H1 (cell line): ENCODE results near the gene SLITRK1. TPM values are rescaled to one million over a fixed set of nuclear protein-coding genes. Genes with fewer than 3 reads are reported as not detected.

Source experiments
- CTCF ChIA-PET: fragments of 300-600 bp; sonication (Branson Sonifier 250); formaldehyde crosslinking; loops from one replicate; lab custom pipeline; 2021; ENCODE audit not compliant: partially characterized antibody; lab: Charles Lee
- POLR2A ChIA-PET: fragments of 300-600 bp; sonication (Branson Sonifier 250); formaldehyde crosslinking; loops from one replicate; lab custom pipeline; 2021; ENCODE audit warnings: inconsistent platforms; ENCODE audit not compliant: partially characterized antibody; lab: Charles Lee
- DNase-seq, 2 experiments: peaks; one replicate each; pipeline versions ENCODE4 v3.0.0 to v3.0.0-alpha.2; 2010 to 2022; ENCODE audit warnings: low spot score in 2 of 2, low read depth in 1 of 2, mixed read lengths in 1 of 2
- FAIRE-seq: peaks from 2 replicates; lab custom pipeline; 2011; peaks lifted over from hg19 to GRCh38; lab: Jason Lieb, UNC
- H2AFZ ChIP-seq: 2 replicates; pipeline ENCODE4 v1.8.1; 2012; ENCODE audit warnings: low read length, inconsistent platforms
- H2AK5ac ChIP-seq: 2 replicates; pipeline ENCODE4 v1.6.1; 2013; ENCODE audit warnings: low read depth, low read length
- H2BK120ac ChIP-seq: replicated peaks from 2 replicates; pipeline ENCODE3; 2013; ENCODE audit warnings: low read depth, low read length, inconsistent platforms
- H2BK12ac ChIP-seq: 2 replicates; pipeline ENCODE4 v1.6.1; 2013; ENCODE audit warnings: low read depth, low read length
- H2BK15ac ChIP-seq: 2 replicates; pipeline ENCODE4 v1.6.1; 2013; ENCODE audit warnings: low read length
- H2BK20ac ChIP-seq: 2 replicates; pipeline ENCODE4 v1.6.1; 2013; ENCODE audit warnings: low read length
- H2BK5ac ChIP-seq: 2 replicates; pipeline ENCODE4 v1.6.1; 2013; ENCODE audit warnings: low read depth, low read length
- H3K14ac ChIP-seq: 2 replicates; pipeline ENCODE4 v1.6.1; 2013; ENCODE audit warnings: inconsistent platforms; ENCODE audit not compliant: insufficient read length
- H3K18ac ChIP-seq: 2 replicates; pipeline ENCODE4 v1.6.1; 2013; ENCODE audit warnings: low read length; ENCODE audit errors: extremely low read depth
- H3K23ac ChIP-seq: 2 replicates; pipeline ENCODE4 v1.6.1; 2013; ENCODE audit warnings: inconsistent platforms; ENCODE audit not compliant: insufficient read length
- H3K23me2 ChIP-seq: 2 replicates; pipeline ENCODE4 v1.6.1; 2013; ENCODE audit warnings: low read depth, low read length
- H3K27ac ChIP-seq: 2 replicates; pipeline ENCODE4 v1.6.1; 2011; ENCODE audit warnings: low read depth, low read length, inconsistent platforms
- H3K27me3 ChIP-seq, 4 experiments: replicated peaks in 1 of 4; 1 replicate in 1 of 4; 2 replicates in 3 of 4; pipeline versions ENCODE4 v1.6.1 to v1.8.1; 2011 to 2013; ENCODE audit warnings: low read length in 3 of 4, mild to moderate bottlenecking in 3 of 4, inconsistent platforms in 2 of 4, mixed read lengths in 2 of 4, moderate library complexity in 1 of 4; ENCODE audit not compliant: control insufficient read depth in 3 of 4, insufficient read depth in 3 of 4; ENCODE audit errors: extremely low read depth in 1 of 4
- H3K36me3 ChIP-seq, 4 experiments: 2 replicates each; pipeline versions ENCODE4 v1.6.1 to v1.8.1; 2011 to 2013; ENCODE audit warnings: mild to moderate bottlenecking in 4 of 4, low read length in 3 of 4, moderate library complexity in 2 of 4, control low read depth in 1 of 4, inconsistent platforms in 1 of 4; ENCODE audit not compliant: insufficient read depth in 4 of 4, control insufficient read depth in 2 of 4
- H3K4ac ChIP-seq: replicated peaks from 2 replicates; pipeline ENCODE3; 2013; ENCODE audit warnings: low read length, low read depth, mixed read lengths, inconsistent platforms; ENCODE audit not compliant: insufficient read length
- H3K4me1 ChIP-seq, 4 experiments: replicated peaks in 1 of 4; 1 replicate in 1 of 4; 2 replicates in 3 of 4; pipeline versions ENCODE4 v1.6.1 to v1.8.1; 2011 to 2013; ENCODE audit warnings: low read length in 3 of 4, inconsistent platforms in 2 of 4, mixed read lengths in 1 of 4; ENCODE audit not compliant: insufficient read depth in 4 of 4, control insufficient read depth in 3 of 4
- H3K4me2 ChIP-seq, 2 experiments: 2 replicates each; pipeline versions ENCODE4 v1.6.1 to v1.8.1; 2011 to 2013; ENCODE audit warnings: low read depth in 2 of 2, low read length in 2 of 2, control low read depth in 1 of 2, inconsistent platforms in 1 of 2, mild to moderate bottlenecking in 1 of 2; ENCODE audit not compliant: insufficient read depth in 1 of 2
- H3K4me3 ChIP-seq, 4 experiments: fragments of 200-600, 300-600 bp in 1 of 4; sonication (generic), shearing (Covaris generic), sonication (Bioruptor Twin) in 1 of 4; 2 replicates each; pipeline versions ENCODE4 v1.5.1 to v1.8.1; 2011 to 2016; ENCODE audit warnings: low read length in 4 of 4, low read depth in 3 of 4, control low read depth in 2 of 4, inconsistent platforms in 2 of 4, mild to moderate bottlenecking in 2 of 4, mixed read lengths in 1 of 4, moderate library complexity in 1 of 4; ENCODE audit not compliant: insufficient read depth in 2 of 4; ENCODE audit errors: extremely low read depth in 1 of 4
- H3K56ac ChIP-seq: replicated peaks from 2 replicates; pipeline ENCODE3; 2013; ENCODE audit warnings: low read depth, mild to moderate bottlenecking, mixed read lengths, low read length, inconsistent platforms; ENCODE audit not compliant: insufficient read length
- H3K79me1 ChIP-seq: 2 replicates; pipeline ENCODE4 v1.6.1; 2013; ENCODE audit warnings: low read depth, low read length, control low read depth
- H3K79me2 ChIP-seq, 2 experiments: 2 replicates each; pipeline versions ENCODE4 v1.6.1 to v1.8.1; 2012 to 2013; ENCODE audit warnings: low read length in 2 of 2, mild to moderate bottlenecking in 2 of 2, inconsistent platforms in 1 of 2; ENCODE audit not compliant: insufficient read depth in 2 of 2, control insufficient read depth in 1 of 2
- H3K9ac ChIP-seq, 4 experiments: replicated peaks in 1 of 4; 1 replicate in 1 of 4; 2 replicates in 3 of 4; pipeline versions ENCODE4 v1.6.1 to v1.8.1; 2011 to 2013; ENCODE audit warnings: low read depth in 3 of 4, low read length in 3 of 4, control low read depth in 2 of 4, mild to moderate bottlenecking in 2 of 4, moderate library complexity in 2 of 4, inconsistent platforms in 1 of 4; ENCODE audit errors: extremely low read depth in 1 of 4
- H3K9me3 ChIP-seq, 2 experiments: 2 replicates each; pipeline versions ENCODE4 v1.6.1 to v1.8.1; 2012 to 2013; ENCODE audit warnings: mild to moderate bottlenecking in 2 of 2, moderate library complexity in 2 of 2, control low read depth in 1 of 2, inconsistent platforms in 1 of 2, low read depth in 1 of 2, low read length in 1 of 2, mixed read lengths in 1 of 2; ENCODE audit not compliant: insufficient read depth in 2 of 2
- H4K20me1 ChIP-seq, 2 experiments: replicated peaks in 1 of 2; 2 replicates each; pipeline versions ENCODE3 to v1.8.1; 2011 to 2013; ENCODE audit warnings: inconsistent platforms in 2 of 2, low read length in 2 of 2, mild to moderate bottlenecking in 1 of 2; ENCODE audit not compliant: insufficient read depth in 2 of 2, control insufficient read depth in 1 of 2
- H4K5ac ChIP-seq: 2 replicates; pipeline ENCODE4 v1.6.1; 2013; ENCODE audit warnings: low read length, low read depth, mixed read lengths, inconsistent platforms; ENCODE audit not compliant: insufficient read length
- H4K8ac ChIP-seq: 2 replicates; pipeline ENCODE4 v1.8.0; 2013; ENCODE audit warnings: mild to moderate bottlenecking, moderate library complexity, low read length, inconsistent platforms; ENCODE audit not compliant: insufficient read depth; ENCODE audit errors: extremely low read depth
- H4K91ac ChIP-seq: replicated peaks from 2 replicates; pipeline ENCODE3; 2013; ENCODE audit warnings: low read length, mixed read lengths, inconsistent platforms; ENCODE audit not compliant: insufficient read length
- ASH2L ChIP-seq: fragments of 200-600, 300-600 bp; sonication (generic); IDR thresholded peaks from one replicate; pipeline ENCODE4 v1.7.1; 2017; ENCODE audit warnings: low read length
- BCL11A ChIP-seq, 2 experiments: IDR thresholded peaks; one replicate each; pipeline ENCODE4 v1.6.1; 2011; ENCODE audit warnings: low read depth in 2 of 2, low read length in 2 of 2, mild to moderate bottlenecking in 2 of 2
- CBX8 ChIP-seq: fragments of 300-800, 300-1000 bp; sonication (generic); IDR thresholded peaks from 2 replicates; pipeline ENCODE4 v1.7.1; 2016; ENCODE audit warnings: low read depth, low read length, borderline replicate concordance
- CREB1 ChIP-seq: IDR thresholded peaks from 2 replicates; pipeline ENCODE4 v1.6.1; 2012; ENCODE audit warnings: inconsistent platforms
- CTBP2 ChIP-seq: IDR thresholded peaks from 2 replicates; pipeline ENCODE4 v1.7.0; 2011; ENCODE audit warnings: borderline replicate concordance, mild to moderate bottlenecking, moderate library complexity, mixed read lengths, low read length; ENCODE audit not compliant: insufficient read depth, insufficient read length
- KDM4A ChIP-seq: IDR thresholded peaks from one replicate; pipeline ENCODE4 v1.7.1; 2012; ENCODE audit warnings: low read depth, mild to moderate bottlenecking, moderate library complexity, low read length, inconsistent platforms; ENCODE audit not compliant: severe bottlenecking
- POLR2A ChIP-seq, 2 experiments: IDR thresholded peaks; 1 replicate in 1 of 2; 2 replicates in 1 of 2; pipeline ENCODE4 v1.6.1; 2011; ENCODE audit warnings: low read depth in 2 of 2, low read length in 2 of 2, mild to moderate bottlenecking in 2 of 2; ENCODE audit errors: control extremely low read depth in 1 of 2
- POU5F1 ChIP-seq: IDR thresholded peaks from 2 replicates; pipeline ENCODE4 v1.6.1; 2011; ENCODE audit warnings: low read depth, mild to moderate bottlenecking, low read length, moderate library complexity
- RAD21 ChIP-seq, 2 experiments: IDR thresholded peaks in 1 of 2; conservative IDR thresholded peaks in 1 of 2; 2 replicates each; pipeline ENCODE4 v1.6.1; 2011; ENCODE audit warnings: low read depth in 2 of 2, low read length in 2 of 2, improper control_type of control experiment in 1 of 2, inconsistent platforms in 1 of 2, mild to moderate bottlenecking in 1 of 2, moderate library complexity in 1 of 2
- SAP30 ChIP-seq: fragments of 300-600 bp; sonication (generic); IDR thresholded peaks from 2 replicates; pipeline ENCODE4 v1.7.1; 2012; ENCODE audit warnings: low read length, moderate library complexity, mild to moderate bottlenecking, inconsistent platforms; ENCODE audit not compliant: insufficient read depth, insufficient replicate concordance
- TAF1 ChIP-seq: IDR thresholded peaks from 2 replicates; pipeline ENCODE4 v1.6.1; 2011; ENCODE audit warnings: mild to moderate bottlenecking, low read depth, low read length
- YY1 ChIP-seq: IDR thresholded peaks from 2 replicates; pipeline ENCODE4 v1.6.1; 2011; ENCODE audit warnings: low read depth, mild to moderate bottlenecking, low read length
- ZNF274 ChIP-seq: IDR thresholded peaks from 2 replicates; pipeline ENCODE4 v1.7.0; 2012; ENCODE audit warnings: low read length, borderline replicate concordance; ENCODE audit errors: extremely low read depth
- WGBS, 2 experiments: shearing (Covaris generic) in 1 of 2; methylation state at CpG; one replicate each; pipeline versions ENCODE4 v1.1.6 to v1.1.7; 2013 to 2015; ENCODE audit warnings: low lambda C conversion rate in 2 of 2, mixed read lengths in 2 of 2, inconsistent platforms in 1 of 2, low coverage in 1 of 2, missing lambda C conversion rate in 1 of 2; ENCODE audit not compliant: insufficient replicate concordance in 2 of 2, insufficient coverage in 1 of 2, insufficient read length in 1 of 2; ENCODE audit errors: extremely low coverage in 1 of 2, missing lambda C conversion rate in 1 of 2; 5-methylcytosine and 5-hydroxymethylcytosine counted together
- polyA plus RNA-seq, 7 experiments: library from polyadenylated mRNA; depleted of rRNA in 3 of 7; stranded (reverse) in 5 of 7; unstranded in 2 of 7; fragments of >200 nt in 5 of 7; fragments of 200-250 nt in 2 of 7; gene quantifications; 1 replicate in 5 of 7; 2 replicates in 1 of 7; 4 replicates in 1 of 7; pipeline versions ENCODE4 v1.2.1 to v1.2.3, GENCODE V29; 2011 to 2013; ENCODE audit warnings: missing spikeins in 2 of 7, mixed read lengths in 2 of 7
- total RNA-seq: library from RNA; stranded (reverse); fragmentation: NEBNext Ultra II Directional; extraction: Animal tissue kit (Norgen Biotek cat#: 25700); gene quantifications from 2 replicates; pipeline ENCODE4 v1.2.1, GENCODE V29; 2021
- TF ChIP-seq, protein P1 (sequence below): IDR thresholded peaks from 2 replicates; pipeline ENCODE4 v1.6.1; 2012; ENCODE audit warnings: low read length, inconsistent platforms

The SLITRK1 gene
- total and polyA plus RNA-seq, 2 of the 8 experiments (the other 6 are each of a cell fraction or from before 2014, with no cell fraction given): 3.4 to 4.2 TPM

DNA sequence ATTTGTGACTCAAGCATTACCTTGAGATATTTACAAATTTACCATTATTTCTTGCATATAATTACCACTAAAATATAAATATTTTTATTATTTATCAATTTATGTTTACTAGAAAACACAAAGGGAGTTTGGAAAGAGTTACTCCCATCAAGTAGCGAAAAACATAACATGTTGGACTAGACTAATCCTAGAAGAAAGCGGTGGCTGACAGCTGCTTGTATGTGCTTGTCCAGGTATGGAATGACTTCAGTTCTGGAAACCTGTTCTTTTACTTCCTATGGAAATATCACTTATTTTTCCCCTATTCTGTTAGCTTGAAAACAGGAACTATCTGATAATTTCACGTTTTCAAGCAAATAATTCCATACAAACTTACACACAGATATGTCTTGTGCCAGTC, 28.5 kb downstream of the SLITRK1 start:
- no peak overlapping the region for H3K4me3 ChIP-seq
- H4K20me1 ChIP-seq: no peaks in the 10 kb centered on the region
- H3K79me1 ChIP-seq: no peaks in the 10 kb centered on the region
- no peaks in the 10 kb centered on the region for H3K9me3 ChIP-seq
- no peak overlapping the region for H3K4me2 ChIP-seq
- H2BK12ac ChIP-seq: no peak overlapping the region
- H3K23me2 ChIP-seq: no peaks in the 10 kb centered on the region
- no peak overlapping the region for H3K56ac ChIP-seq
- no peak overlapping the region for H2BK20ac ChIP-seq
- no peaks in the 10 kb centered on the region for H3K36me3 ChIP-seq
- no peaks in the 10 kb centered on the region for H3K27me3 ChIP-seq
- no peaks in the 10 kb centered on the region for H3K79me2 ChIP-seq
- no peak for FAIRE-seq
- no peak overlapping the region for H3K23ac ChIP-seq
- no peaks in the 10 kb centered on the region for H3K4me1 ChIP-seq
- ChIA-PET POLR2A (no interaction called here), CTCF (no interaction called here)
- no peak overlapping the region for H4K5ac ChIP-seq
- H2AK5ac ChIP-seq: no peak overlapping the region
- H2AFZ ChIP-seq: no peak overlapping the region
- H2BK15ac ChIP-seq: no peak overlapping the region
- 85% methylated on average over 3 of the region's 3 CpGs; no CpG with 5 or more reads in 1 of the 2 experiments for WGBS, 2 experiments
- no peak for DNase-seq
- H3K27ac ChIP-seq: no peak overlapping the region
- no peak overlapping the region for H3K18ac ChIP-seq
- H3K14ac ChIP-seq: no peak overlapping the region
- no peak overlapping the region for H2BK120ac ChIP-seq
- no peak overlapping the region for H3K4ac ChIP-seq
- H3K9ac ChIP-seq: no peak overlapping the region
- no peak overlapping the region for H2BK5ac ChIP-seq
- no peak overlapping the region for H4K91ac ChIP-seq
- H4K8ac ChIP-seq: no peak overlapping the region
- TF ChIP-seq TAF1 (no peak), POLR2A (IDR thresholded peaks at IDR 0.05; ENCODE audit: control extremely low read depth in 1 of 2, low read depth in 2 of 2, low read length in 2 of 2) (no peak), ASH2L (no peak), CBX8 (no peak), ZNF274 (no peak), CREB1 (no peak), BCL11A (IDR thresholded peaks at IDR 0.05; ENCODE audit: low read depth in 2 of 2, low read length in 2 of 2) (no peak), YY1 (no peak), POU5F1 (no peak), SAP30 (no peak), RAD21 (IDR thresholded peaks at IDR 0.05 in 1 of 2, conservative IDR thresholded peaks at IDR 0.05 in 1 of 2; ENCODE audit: low read depth in 2 of 2, low read length in 2 of 2) (no peak), CTBP2 (no peak), KDM4A (no peak)
- TF ChIP-seq, protein P1, sequence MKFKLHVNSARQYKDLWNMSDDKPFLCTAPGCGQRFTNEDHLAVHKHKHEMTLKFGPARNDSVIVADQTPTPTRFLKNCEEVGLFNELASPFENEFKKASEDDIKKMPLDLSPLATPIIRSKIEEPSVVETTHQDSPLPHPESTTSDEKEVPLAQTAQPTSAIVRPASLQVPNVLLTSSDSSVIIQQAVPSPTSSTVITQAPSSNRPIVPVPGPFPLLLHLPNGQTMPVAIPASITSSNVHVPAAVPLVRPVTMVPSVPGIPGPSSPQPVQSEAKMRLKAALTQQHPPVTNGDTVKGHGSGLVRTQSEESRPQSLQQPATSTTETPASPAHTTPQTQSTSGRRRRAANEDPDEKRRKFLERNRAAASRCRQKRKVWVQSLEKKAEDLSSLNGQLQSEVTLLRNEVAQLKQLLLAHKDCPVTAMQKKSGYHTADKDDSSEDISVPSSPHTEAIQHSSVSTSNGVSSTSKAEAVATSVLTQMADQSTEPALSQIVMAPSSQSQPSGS: no peak
